ENCODE results near the gene LBH. TPM values are rescaled to one million over a fixed set of nuclear protein-coding genes. Genes with fewer than 3 reads are reported as not detected.

The LBH gene
- total RNA-seq, 4 donors from 2014 or later = 62.3 to 509 (median 348) TPM

DNA sequence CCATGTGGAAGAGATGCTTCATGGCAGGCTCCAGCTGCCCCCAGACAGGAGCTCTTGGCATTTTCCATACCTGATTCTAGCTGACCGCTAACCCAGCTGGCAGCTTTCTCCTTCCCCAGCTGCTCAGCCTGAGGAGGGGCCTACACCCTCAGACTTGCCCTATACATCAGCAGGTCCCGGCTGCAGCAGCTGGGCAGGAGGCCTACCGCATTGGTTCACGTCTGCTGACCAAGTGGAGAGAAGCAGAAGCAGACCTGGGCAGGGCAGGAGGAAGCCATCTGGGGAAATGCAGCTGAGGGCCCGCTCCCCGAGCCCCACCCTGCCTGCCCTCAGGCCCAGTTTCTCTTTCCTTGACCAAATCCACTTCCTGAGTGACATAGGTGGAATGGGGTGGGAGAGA, 50.7 kb downstream of the LBH start:
- Histone ChIP-seq H3K27ac (no peak overlapping the region), H3K4me1 (no peaks in the 10 kb centered on the region), H3K27me3 (no peaks in the 10 kb centered on the region), H3K36me3 (no peaks in the 10 kb centered on the region), H3K4me3 (no peak overlapping the region), H3K9me3 (no peaks in the 10 kb centered on the region)
- ATAC-seq = no peak
- 100% methylated on average over 3 of the region's 6 CpGs; no CpG with 5 or more reads in 1 of the 2 donors for WGBS, 2 donors (ENCODE audit: low coverage in 1 of 2)
- no peak for TF ChIP-seq EP300 (IDR thresholded peaks at IDR 0.05)
- TF ChIP-seq POLR2A (IDR thresholded peaks at IDR 0.05) = no peak
- TF ChIP-seq POLR2AphosphoS5 (IDR thresholded peaks at IDR 0.05) = no peak
- TF ChIP-seq, protein P1, sequence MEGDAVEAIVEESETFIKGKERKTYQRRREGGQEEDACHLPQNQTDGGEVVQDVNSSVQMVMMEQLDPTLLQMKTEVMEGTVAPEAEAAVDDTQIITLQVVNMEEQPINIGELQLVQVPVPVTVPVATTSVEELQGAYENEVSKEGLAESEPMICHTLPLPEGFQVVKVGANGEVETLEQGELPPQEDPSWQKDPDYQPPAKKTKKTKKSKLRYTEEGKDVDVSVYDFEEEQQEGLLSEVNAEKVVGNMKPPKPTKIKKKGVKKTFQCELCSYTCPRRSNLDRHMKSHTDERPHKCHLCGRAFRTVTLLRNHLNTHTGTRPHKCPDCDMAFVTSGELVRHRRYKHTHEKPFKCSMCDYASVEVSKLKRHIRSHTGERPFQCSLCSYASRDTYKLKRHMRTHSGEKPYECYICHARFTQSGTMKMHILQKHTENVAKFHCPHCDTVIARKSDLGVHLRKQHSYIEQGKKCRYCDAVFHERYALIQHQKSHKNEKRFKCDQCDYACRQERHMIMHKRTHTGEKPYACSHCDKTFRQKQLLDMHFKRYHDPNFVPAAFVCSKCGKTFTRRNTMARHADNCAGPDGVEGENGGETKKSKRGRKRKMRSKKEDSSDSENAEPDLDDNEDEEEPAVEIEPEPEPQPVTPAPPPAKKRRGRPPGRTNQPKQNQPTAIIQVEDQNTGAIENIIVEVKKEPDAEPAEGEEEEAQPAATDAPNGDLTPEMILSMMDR (IDR thresholded peaks at IDR 0.05) = no peak

DNA sequence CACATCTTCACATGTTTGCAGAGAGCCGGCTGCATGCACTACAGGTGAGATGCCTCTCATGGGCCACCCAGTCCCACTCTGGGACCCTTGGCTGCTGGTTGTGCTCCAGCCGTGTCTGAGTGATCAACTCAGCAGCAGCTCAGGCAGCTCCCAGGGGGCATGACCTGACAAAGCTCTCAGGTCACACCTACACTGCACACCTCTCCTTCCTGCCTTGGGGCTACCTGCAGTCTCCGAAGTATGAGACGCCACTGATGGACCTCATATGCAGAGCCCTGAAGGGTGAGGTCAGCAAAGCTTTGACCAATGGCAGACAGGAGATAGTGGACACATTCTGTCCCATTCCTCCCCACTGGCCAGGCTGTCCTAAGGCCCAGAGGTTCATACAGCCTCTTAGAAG, 51.4 kb downstream of the LBH start:
- H3K27me3 ChIP-seq = no peaks in the 10 kb centered on the region
- H3K4me1 ChIP-seq = peaks cover 0 to 2% (median 0%) of the 10 kb centered on the region in 3 donors
- no CpG with 5 or more reads among the region's 4 CpGs for WGBS, 2 donors (ENCODE audit: low coverage in 1 of 2)
- no peak overlapping the region for H3K4me3 ChIP-seq
- H3K27ac ChIP-seq = no peak overlapping the region
- TF ChIP-seq POLR2AphosphoS5 (IDR thresholded peaks at IDR 0.05) = no peak
- TF ChIP-seq, protein P1 (IDR thresholded peaks at IDR 0.05) = no peak
- no peak for TF ChIP-seq POLR2A (IDR thresholded peaks at IDR 0.05)
- no peak for TF ChIP-seq EP300 (IDR thresholded peaks at IDR 0.05)
- H3K9me3 ChIP-seq = no peaks in the 10 kb centered on the region
- H3K36me3 ChIP-seq = no peaks in the 10 kb centered on the region
- no peak for ATAC-seq

DNA sequence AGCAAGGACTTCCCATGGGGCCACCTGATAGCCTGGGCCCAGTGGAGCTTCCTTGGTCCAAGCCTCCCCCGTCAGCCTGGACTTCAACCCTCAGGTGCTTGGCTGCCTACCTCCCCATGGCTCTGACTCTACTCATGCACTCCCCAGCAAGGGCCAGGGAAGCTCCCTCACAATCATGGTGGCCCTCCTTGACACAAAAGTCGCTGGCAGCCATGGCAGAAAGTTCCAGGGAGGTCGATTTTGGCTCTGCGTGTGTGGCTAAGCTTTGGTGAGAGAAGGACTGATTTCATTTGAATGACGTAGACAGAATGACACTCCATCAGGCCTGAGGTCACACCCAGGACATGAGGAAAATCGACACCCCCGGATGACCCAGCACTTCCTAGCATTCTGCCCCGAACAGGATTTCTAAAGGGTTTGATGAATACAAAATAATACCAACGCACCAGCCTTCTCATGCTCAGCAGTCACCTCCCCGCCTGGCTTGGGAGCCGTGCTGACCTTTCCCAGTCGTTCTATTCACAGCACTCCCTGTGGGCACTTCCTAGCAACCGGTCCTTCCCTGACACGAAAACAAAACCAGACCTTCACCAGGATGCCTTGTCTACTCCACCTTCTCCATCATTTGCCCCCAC, 52.7 kb downstream of the LBH start:
- no peaks in the 10 kb centered on the region for H3K36me3 ChIP-seq
- WGBS, 2 donors (ENCODE audit: low coverage in 1 of 2) = 49 to 65% methylated on average over 4 to 9 of the region's 14 CpGs
- ATAC-seq = no peak

DNA sequence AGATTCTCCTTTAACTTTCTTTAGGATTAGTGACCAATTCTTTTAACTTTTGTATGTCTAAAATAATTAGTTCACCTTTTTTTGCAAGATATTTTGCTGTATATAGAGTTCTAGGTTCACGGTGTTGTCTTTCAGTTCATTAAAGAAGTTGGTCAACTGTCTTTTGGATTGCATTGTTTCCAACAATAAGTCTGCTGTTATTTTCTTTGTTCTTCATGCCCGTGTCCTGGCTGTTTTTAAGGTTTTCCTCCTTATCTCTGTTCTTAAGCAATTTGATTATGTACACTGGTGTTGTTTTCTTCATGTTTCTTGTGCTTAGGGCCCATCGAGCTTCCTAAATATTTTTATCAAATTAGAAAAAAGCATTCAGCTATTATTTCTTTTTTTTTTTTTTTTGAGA, 54.4 kb downstream of the LBH start:
- TF ChIP-seq POLR2AphosphoS5 (IDR thresholded peaks at IDR 0.05) = no peak
- TF ChIP-seq POLR2A (IDR thresholded peaks at IDR 0.05) = no peak
- TF ChIP-seq, protein P1 (IDR thresholded peaks at IDR 0.05) = no peak
- TF ChIP-seq EP300 (IDR thresholded peaks at IDR 0.05) = no peak
- Histone ChIP-seq H3K4me3 (no peak overlapping the region), H3K4me1 (peaks cover 0 to 10% (median 0%) of the 10 kb centered on the region in 3 donors), H3K27me3 (no peaks in the 10 kb centered on the region), H3K27ac (no peak overlapping the region), H3K9me3 (no peaks in the 10 kb centered on the region), H3K36me3 (no peaks in the 10 kb centered on the region)
- no peak for ATAC-seq
- WGBS, 2 donors (ENCODE audit: low coverage in 1 of 2) = 93 to 100% methylated on average over 3 of the region's 3 CpGs

More for the DNA sequence above, 52.7 kb downstream of the LBH start:
- peaks cover 0 to 10% (median 0%) of the 10 kb centered on the region in 3 donors for H3K4me1 ChIP-seq
- TF ChIP-seq, protein P1 (IDR thresholded peaks at IDR 0.05) = no peak
- TF ChIP-seq POLR2A (IDR thresholded peaks at IDR 0.05) (no peak), EP300 (IDR thresholded peaks at IDR 0.05) (no peak), POLR2AphosphoS5 (IDR thresholded peaks at IDR 0.05) (no peak)
- H3K4me3 ChIP-seq = no peak overlapping the region
- H3K27me3 ChIP-seq = no peaks in the 10 kb centered on the region
- H3K9me3 ChIP-seq = no peaks in the 10 kb centered on the region
- no peak overlapping the region for H3K27ac ChIP-seq

DNA sequence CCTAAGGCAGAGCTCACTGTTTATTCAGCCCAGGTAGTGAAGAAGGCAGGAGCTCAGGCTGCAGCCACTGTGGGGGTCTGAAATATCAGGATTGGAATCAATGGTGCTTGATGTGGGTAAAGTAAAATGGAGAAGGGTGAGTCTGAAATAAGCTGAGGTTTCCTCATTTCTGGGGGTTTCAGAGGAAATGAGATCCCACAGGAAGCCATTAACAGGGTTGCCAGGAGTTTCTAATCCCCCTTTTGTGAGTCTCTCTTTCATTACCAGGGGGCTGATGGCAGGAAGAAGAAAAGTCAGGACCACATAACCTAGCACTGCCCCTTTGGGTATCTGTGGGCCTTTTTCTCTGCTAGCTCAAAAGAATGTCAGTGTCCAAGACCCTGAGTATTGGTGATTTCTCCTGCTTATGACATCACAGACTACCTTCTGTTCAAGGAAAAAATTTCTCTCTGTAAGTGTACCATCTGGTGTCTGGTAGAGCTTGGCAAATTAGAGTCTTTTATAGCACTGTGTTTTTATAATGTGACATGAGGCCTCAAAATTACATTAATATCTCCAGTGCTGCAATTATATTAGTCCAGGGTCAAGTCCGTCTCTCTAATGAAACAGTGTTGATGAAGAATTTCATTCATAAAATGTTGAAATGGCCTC, 56.0 kb downstream of the LBH start:
- H3K4me3 ChIP-seq = no peak overlapping the region
- no peak for ATAC-seq
- H3K4me1 ChIP-seq = peaks cover 0 to 10% (median 0%) of the 10 kb centered on the region in 3 donors
- H3K9me3 ChIP-seq = no peaks in the 10 kb centered on the region
- H3K36me3 ChIP-seq = no peaks in the 10 kb centered on the region
- no peak overlapping the region for H3K27ac ChIP-seq
- 78 to 80% methylated on average over 1 of the region's 1 CpG for WGBS, 2 donors (ENCODE audit: low coverage in 1 of 2)
- no peaks in the 10 kb centered on the region for H3K27me3 ChIP-seq
- TF ChIP-seq EP300 (IDR thresholded peaks at IDR 0.05) (no peak), POLR2A (IDR thresholded peaks at IDR 0.05) (no peak), POLR2AphosphoS5 (IDR thresholded peaks at IDR 0.05) (no peak)
- TF ChIP-seq, protein P1 (IDR thresholded peaks at IDR 0.05) = no peak

Data from gastroesophageal sphincter (tissue), 4 donors.